GM21786 (cell line): ENCODE measurements around the gene HSPA1B.
"Not testable (repeated sequence)": the region's sequence is repeated elsewhere in the genome, so short reads cannot be mapped to it uniquely, and the experiment has no call there.

Experiments used
- ATAC-seq: cut with Tn5 transposase; IDR thresholded peaks from one replicate; pipeline ENCODE4 v1.9.1; 2021; ENCODE audit not compliant: unreplicated experiment

Gene HSPA1B

GRCh38 chr6:31825553-31825952, 2.0 kb upstream of the HSPA1B start:
- no peak for ATAC-seq

GRCh38 chr6:31826793-31827285, 699 bp upstream of the HSPA1B start:
- no peak for ATAC-seq

GRCh38 chr6:31829633-31830283, 2.2 kb downstream of the HSPA1B start:
- no peak for ATAC-seq

GRCh38 chr6:31830886-31831335, 3.4 kb downstream of the HSPA1B start:
- ATAC-seq: no peak

- no peak for ATAC-seq
Measured at GRCh38 chr6:31831350-31832215, 4.0 kb downstream of the HSPA1B start.

- ATAC-seq: no peak
Measured at GRCh38 chr6:31834367-31835250, 7.1 kb downstream of the HSPA1B start.

- no peak for ATAC-seq
Measured at GRCh38 chr6:31836047-31836473, 8.5 kb downstream of the HSPA1B start.

- no peak for ATAC-seq
Measured at GRCh38 chr6:31836474-31837368, 9.2 kb downstream of the HSPA1B start.

GRCh38 chr6:31837369-31838113, 10.0 kb downstream of the HSPA1B start:
- ATAC-seq: no peak

GRCh38 chr6:31838114-31838553, 10.6 kb downstream of the HSPA1B start:
- ATAC-seq: not testable (repeated sequence)

- ATAC-seq: no peak
Measured at GRCh38 chr6:31838968-31839367, 11.4 kb downstream of the HSPA1B start.

- not testable (repeated sequence) for ATAC-seq
Measured at GRCh38 chr6:31839779-31840126, 12.2 kb downstream of the HSPA1B start.

GRCh38 chr6:31842053-31842452, 14.5 kb downstream of the HSPA1B start:
- ATAC-seq: no peak

GRCh38 chr6:31844507-31844906, 17.0 kb downstream of the HSPA1B start:
- no peak for ATAC-seq

GRCh38 chr6:31847276-31847978, 19.9 kb downstream of the HSPA1B start:
- no peak for ATAC-seq

- no peak for ATAC-seq
Measured at GRCh38 chr6:31850765-31851484, 23.4 kb downstream of the HSPA1B start.

GRCh38 chr6:31851485-31851832, 23.9 kb downstream of the HSPA1B start:
- ATAC-seq: no peak
